Left colon (tissue), 2 donors: Measurements from ENCODE around the gene SLC14A1. TPM values are rescaled to one million over a fixed set of nuclear protein-coding genes. Genes with fewer than 3 reads are reported as not detected.
A peak's percentile ranks its signal among the peaks of the same experiment; 100 is the strongest.

Experiments used
- ATAC-seq: fragments of 200-7000 bp; cut with Tn5 transposase; one replicate; pipeline ENCODE4 v1.9.1; 2020; ENCODE audit warnings: mild to moderate bottlenecking, moderate library complexity
- DNase-seq, 2 donors: peaks; one replicate each; pipeline ENCODE4 v3.0.0-alpha.2; 2020
- intact Hi-C, 2 donors: fragments of 100-400 bp; cut with DNase I in 1 of 2; cut with micrococcal nuclease in 1 of 2; formaldehyde crosslinking; loops; one replicate each; pipeline versions ENCODE4 v1.11.2 to v1.14.0; 2022; cut with DNase I, micrococcal nuclease
- long read RNA-seq: library from polyadenylated mRNA; unstranded; transcript quantifications from one replicate; pipeline ENCODE4 v2.0.0, GENCODE V29; 2021
- total RNA-seq, 2 donors: library from RNA; stranded (reverse); fragmentation: NEBNext Ultra II Directional; extraction: Animal tissue kit (Norgen Biotek cat#: 25700); gene quantifications; one replicate each; pipeline ENCODE4 v1.2.1, GENCODE V29; 2021
- donor health status: DM: no; HTN: no; CAD: no.
- donor health status: DM: yes; HTN: yes; CAD: no.

The SLC14A1 gene
- total RNA-seq, result 1 to 10 TPM in 1 of 2 donors, under 1 TPM in 1; 0.95 to 1.0 TPM
- long read RNA-seq, partial matches to known transcripts, result 0 of 1 reads
- long read RNA-seq, other reads (novel, unspliced or antisense), result 0 of 1 reads

DNA sequence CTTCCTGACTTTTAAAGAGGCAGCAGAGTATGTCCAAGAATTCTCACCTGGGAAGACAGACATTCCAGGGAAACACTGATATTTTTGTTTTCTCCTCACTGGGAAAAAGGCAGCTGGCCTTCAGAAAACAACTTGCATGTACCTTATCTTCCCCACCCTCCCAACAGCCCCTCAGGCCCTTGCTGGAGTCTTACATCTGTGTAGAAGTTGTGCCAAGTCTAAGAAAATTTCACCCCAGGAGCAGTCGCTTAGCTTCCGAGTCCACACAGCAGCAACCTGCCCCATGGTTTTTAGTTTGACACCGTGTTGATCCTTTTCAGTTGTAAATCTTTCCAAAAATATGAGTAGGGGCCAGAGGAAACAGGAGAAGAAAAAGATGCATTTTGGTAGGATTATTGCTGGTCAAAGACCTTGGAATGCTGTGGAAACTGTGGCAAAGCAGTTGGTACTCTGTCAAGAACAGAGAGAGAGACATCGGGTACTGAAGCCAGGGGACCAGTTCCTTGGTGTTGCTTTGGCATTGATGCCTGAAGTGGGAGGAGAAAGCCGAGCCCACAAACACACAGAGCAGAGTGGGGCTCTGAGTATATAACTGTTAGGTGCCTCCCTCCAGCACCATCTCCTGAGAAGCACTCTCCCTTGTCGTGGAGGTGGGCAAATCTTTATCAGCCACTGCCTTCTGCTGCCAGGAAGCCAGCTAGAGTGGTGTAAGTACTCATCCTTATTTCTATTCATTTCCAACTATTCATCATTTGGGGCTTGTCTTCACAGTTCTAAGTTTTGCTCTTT, at the start of gene SLC14A1:
Gene SLC14A1 (plus strand): TSS at position 615 of the 789 bp plus-strand sequence. CDS start 6,140 bp downstream, outside the sequence.
- intact Hi-C loops, result no loop called here
- no peak for ATAC-seq
- DNase-seq, result no peak

DNA sequence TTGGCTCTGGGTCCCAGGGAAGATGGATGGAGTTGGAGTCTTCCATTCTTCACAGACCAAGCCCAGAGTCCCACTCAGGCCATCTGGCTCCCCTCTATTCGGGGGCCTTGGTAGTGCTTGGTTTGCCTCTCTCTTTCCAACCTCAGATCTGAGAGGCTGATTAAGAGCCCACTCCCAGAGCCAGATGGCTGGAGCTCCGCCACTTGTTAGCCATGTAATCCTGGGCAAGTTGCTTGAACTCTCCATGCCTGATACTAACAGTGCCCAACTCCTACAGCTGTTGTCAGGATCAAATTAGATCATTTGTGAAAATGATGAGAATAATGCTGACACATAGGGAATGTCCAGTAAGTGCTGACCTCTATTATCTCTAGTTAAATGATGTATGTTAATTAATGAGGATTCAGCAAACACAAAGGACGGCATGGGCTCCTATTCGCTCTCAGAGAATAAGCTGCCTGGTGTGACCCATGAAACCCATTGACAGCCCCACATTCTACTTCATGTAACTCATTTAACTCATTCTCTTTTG, 46.6 kb upstream of the SLC14A1 start:
- intact Hi-C loops, result no loop called here
- ATAC-seq (no peak), DNase-seq (no peak)

DNA sequence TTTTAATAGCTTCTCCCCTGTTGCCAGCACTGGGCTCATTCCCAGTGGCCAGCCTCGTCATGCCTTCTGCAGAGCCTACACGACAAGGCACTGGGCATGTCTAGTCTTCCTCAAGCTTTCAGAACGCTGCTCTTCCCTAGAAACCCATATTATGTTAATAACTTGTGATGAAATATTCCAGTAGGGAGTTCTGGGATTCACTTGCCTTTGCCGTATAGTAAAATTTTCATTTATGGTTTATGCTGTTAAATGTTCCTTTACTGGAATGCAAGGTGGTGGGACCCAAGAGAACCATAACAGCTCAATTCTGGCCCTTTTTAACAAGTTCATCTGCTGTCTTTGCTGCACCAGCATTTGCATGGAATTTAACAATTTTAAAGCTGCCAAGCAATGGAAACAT, 45.5 kb upstream of the SLC14A1 start:
- DNase-seq, result no peak
- no peak for ATAC-seq
- intact Hi-C loops, result no loop called here

DNA sequence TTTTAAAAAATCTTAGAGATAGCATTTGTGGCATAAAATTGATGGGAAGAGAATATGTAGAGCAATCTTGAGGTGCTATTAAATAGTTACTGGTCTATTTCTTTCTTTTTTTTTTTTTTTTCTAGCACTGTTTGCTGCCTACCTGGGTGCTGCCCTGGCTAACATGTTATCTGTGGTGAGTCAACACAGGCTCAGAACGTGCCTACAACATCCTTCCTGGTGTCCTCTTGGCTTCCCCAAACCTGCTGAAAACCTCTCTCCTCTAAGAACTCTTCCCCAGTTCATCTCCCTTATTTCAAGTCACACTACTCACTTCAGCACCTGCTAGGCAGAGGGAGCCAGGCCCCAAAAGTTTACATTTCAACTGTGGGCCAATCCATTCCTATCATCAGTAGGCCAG, 45.1 kb upstream of the SLC14A1 start:
- ATAC-seq (no peak), DNase-seq (no peak)
- intact Hi-C loops, result no loop called here

DNA sequence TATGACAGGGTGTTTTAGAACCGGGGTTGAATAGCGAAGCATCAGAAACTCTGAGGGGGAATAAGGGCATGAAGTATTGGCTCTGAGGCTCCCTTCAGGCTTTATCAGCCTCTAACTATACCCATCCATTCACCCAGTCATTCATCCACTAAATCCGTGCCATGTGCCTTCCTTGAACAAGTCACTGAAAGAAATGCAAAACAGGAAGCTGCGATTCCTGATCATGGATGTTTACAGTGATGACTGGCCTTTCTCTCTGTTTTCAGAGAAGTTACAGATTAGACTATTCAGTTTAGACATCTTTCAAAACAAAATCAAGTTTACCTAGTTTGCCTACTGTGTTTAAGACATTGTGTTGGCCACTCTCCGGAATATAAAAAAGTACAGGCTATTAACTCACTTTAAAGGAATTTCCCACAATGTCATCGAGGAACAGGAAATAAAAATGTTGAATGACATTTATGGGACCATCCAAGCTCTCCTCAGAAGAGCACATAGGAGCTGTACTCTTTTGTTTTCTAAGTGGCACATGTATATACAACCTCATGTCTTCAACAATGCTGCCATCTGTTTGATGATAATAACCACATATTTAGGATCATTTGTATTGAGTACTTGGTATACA, 43.8 kb upstream of the SLC14A1 start:
- intact Hi-C loops, result loop anchor here in 1 of 2 donors (10.0 kb wide), 1 partner anchor 195 kb away; no protein-coding TSS in a partner anchor
- ATAC-seq, result no peak
- no peak for DNase-seq

DNA sequence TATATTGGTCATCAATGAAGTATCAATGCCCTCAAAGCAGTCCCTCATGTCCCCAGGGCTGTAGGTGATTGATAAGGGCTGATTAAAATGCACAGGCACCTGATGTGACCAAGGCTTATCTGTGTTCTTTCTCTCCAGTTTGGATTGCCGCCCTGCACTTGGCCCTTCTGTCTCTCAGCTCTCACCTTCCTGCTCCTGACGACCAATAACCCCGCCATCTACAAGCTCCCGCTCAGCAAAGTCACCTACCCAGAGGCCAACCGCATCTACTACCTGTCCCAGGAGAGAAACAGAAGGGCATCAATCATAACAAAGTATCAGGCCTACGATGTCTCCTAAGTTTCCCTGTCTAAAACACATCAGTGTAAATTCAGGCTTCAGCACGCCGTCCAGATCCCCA, 41.8 kb upstream of the SLC14A1 start:
- DNase-seq, result no peak
- no peak for ATAC-seq
- intact Hi-C loops, result loop anchor here in 1 of 2 donors (10.0 kb wide), 1 partner anchor 193 kb away; no protein-coding TSS in a partner anchor

DNA sequence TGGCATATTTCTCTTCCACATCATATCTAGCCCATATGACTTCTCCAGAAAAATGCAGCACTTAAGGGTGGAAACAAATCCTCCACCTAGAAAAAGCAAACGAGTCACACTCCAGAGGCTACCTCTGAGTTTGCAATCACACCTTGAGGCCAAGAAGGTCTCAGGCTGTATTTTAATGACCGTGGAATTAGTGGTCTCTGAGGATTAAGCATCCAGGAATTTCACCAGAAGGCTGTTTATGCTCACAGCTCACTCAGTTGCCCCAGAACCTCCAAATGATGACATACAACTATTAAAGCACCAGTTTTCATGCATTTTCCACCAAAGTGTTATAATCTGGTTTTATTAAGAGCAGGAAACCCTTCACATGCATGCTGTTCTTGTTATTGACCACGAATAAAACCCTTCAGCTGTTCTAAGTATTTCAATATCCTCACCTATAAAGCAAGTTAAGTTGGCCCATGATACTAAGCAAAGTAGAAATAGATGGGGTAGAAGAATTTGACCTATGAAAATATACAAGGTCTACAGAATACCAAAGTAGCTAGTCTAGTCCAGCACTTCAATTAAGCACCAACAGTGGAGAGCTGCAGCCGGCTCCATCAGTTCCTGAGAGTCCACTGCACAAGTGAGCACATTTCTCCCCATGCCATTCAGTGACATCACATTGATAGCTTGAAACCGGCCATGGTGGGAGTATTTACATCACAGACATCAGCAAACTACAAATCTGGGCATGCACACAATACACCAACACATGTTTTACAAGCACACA, 39.5 kb upstream of the SLC14A1 start:
- intact Hi-C loops, result loop anchor here in 1 of 2 donors (10.0 kb wide), 1 partner anchor 190 kb away; no protein-coding TSS in a partner anchor
- ATAC-seq (no peak), DNase-seq (no peak)

DNA sequence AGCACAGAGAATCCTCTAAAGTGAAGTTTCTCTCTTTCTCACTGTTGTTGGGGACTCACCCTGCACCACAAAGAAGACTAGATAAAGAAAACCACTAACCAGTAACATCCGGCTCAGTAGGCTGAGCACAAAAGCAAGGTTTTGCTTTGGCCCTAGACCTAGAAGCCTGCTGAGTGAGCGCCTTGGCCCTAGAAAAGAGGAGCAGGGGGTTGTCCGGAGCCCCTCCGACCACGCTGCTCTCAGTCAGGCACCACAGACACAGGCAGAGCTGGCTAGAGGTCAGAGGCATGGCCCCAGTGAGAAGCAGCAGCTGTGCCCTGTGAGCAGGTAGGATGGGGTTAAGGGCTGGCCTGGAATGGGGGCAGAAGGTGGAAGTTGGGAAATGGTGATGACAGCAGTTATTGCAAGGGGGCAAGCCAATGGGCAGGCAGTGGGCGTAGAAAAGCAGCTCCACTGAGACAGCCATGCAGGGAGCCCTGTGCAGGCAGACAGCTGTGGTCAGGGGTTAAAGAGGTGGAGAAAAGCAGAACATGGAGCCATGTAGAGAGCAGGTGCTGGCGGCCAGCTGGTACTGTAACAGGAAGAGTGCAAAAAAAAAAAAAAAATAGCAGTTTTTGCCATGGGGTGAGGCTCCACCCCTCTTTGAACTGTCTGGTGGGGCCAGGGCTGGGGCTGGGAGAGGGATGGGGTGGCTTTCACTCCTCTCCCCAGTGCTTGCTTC, 36.9 kb upstream of the SLC14A1 start:
- intact Hi-C loops, result loop anchor here in 1 of 2 donors (10.0 kb wide), 1 partner anchor 188 kb away; no protein-coding TSS in a partner anchor
- DNase-seq (peak; percentile 28 to 44), ATAC-seq (peak; percentile 55)

DNA sequence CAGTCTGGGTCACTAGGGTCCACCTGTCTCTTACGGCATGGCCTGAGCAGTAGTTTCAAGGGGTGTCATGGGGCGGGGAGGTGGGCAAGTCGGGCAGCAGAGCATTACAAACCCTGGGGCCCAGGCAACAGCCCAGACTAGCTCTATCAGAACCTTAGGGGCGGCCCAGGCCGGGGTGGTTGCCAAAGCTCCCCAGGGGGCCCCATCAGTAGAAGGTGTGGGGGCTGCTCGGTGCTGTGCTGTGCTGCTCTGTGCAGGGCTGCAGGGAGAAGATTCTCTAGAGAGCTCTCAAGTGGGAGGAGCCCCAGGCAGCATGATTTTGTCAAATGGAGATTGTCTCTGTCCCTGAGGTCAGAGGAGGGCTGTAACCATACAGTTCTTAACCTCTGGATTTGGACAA, 36.4 kb upstream of the SLC14A1 start:
- intact Hi-C loops, result loop anchor here in 1 of 2 donors (10.0 kb wide), 1 partner anchor 187 kb away; no protein-coding TSS in a partner anchor
- peak in 1 of 2 donors; percentile 20 for DNase-seq
- ATAC-seq, result no peak

DNA sequence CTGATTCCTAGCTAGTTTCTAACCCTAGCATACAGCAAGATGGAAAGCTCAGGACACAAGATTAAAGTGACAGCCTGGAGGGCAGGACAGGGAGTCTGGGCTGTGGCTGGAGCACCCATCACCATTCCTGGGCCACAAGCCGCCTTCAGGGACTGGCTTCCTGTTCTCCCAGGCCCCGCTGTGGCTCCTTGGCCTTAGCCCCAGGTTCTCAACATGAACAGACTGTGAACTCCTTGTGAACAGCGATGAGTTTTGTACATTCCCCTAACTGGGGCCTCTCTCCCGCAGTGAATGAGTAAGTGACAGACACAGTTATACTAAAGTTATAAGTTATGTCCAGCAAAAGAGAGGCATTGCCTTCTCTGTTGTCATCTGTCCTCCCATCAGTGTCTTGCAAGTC, 35.9 kb upstream of the SLC14A1 start:
- ATAC-seq, result no peak
- intact Hi-C loops, result loop anchor here in 1 of 2 donors (10.0 kb wide), 1 partner anchor 187 kb away; no protein-coding TSS in a partner anchor

DNA sequence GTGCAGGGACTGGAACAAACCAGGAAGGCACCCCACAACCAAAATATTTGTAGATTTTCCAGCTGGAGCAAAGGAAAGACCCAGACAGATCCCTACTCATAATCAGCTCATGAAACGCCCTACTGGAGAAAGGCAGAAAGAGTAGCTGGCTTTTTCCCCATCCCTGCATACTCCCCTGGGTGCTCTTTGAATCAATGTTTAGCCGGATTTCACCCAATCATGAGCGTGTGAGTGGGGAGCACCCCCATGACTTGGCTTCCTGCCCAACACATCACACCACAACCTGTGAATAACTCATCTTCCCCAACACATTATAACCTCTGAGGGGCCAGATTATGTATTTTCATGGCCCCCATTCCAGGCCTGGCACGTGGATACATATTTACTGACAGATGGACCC, 35.1 kb upstream of the SLC14A1 start:
- intact Hi-C loops, result loop anchor here in 1 of 2 donors (10.0 kb wide), 1 partner anchor 186 kb away; no protein-coding TSS in a partner anchor
- ATAC-seq (no peak), DNase-seq (peak in 1 of 2 donors; percentile 33)

More for the DNA sequence above, 35.9 kb upstream of the SLC14A1 start:
- no peak for DNase-seq

DNA sequence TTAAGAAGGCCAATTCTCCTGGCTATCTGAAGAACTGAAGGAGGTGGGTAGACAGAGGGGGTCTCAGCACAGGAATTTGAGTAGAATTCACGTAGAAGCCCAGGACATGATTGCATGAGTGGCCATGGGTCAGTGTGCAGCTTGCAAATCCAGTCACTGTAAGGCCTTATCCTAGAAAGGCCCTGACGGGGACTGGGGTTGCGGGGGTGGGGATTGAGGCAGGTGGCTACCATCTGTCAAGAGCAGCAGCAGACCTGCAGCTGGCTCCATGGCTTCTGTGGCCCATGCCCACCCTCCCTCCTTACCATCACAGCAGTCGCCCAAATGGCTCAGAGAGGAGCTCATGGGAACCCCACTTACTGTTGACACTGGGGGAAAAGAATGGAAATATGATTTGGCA, 34.6 kb upstream of the SLC14A1 start:
- intact Hi-C loops, result loop anchor here in 1 of 2 donors (10.0 kb wide), 1 partner anchor 185 kb away; no protein-coding TSS in a partner anchor

DNA sequence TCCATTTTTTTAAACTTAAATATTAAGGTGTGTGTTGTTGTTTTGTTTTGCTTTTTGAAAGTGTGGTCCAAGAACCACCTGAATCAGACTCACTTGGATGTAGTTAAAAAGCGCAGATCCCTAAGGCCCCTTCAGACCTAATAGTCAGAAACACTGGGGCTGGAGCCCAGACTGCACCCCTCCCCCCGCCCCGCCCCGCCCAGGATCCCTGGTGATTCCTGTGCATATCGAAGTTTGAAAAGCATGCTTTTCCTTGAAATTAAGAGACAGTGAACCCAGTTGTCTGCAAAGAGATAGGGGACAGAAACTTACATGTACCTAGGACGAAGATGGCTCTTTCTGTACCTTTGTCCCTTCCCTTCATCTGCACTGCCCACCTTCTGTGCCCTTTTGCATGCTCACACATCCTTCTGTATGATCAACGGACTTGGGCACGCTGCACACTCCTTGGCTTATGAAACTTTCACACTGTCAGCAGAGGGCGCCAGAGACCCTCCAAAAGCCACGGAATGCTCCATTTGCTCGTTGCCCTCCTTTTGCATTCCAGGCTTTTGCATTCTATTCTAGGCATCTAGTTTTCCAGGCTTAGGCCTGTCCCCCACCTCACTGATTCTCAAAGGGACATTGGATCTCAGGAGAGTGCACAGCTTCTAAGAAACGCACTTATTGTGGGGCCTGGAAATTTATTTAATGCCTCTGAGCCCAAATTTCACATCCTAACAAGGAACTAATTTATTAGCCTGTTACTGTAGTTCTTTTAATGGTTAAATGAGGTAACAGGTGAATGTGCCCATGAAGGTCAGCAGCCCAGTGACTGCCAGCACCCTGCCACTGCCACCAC, 32.8 kb upstream of the SLC14A1 start:
- intact Hi-C loops, result no loop called here
- ATAC-seq, result peak; percentile 80

More for the DNA sequence above, 34.6 kb upstream of the SLC14A1 start:
- no peak for ATAC-seq
- DNase-seq, result no peak

DNA sequence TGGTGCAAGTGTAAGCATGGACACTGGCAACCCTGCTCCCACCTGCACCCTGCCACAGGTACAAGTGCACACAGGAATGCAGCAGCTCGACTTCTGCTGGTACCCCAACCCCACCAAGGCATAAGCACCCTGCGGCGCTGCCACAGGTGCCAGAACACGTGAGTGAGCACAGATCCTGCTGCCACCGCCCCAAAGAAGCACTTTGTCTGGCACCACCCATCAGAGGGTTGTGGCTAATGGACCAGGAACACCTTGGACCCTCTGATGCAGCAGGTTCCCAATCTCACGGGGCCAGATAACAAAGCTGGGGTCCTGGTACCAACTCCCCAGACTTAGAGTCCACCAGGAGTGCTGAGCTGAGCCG, 32.2 kb upstream of the SLC14A1 start:
- DNase-seq (no peak), ATAC-seq (no peak)
- intact Hi-C loops, result no loop called here

More for the DNA sequence above, 32.8 kb upstream of the SLC14A1 start:
- DNase-seq, result peak; percentile 47 to 82

DNA sequence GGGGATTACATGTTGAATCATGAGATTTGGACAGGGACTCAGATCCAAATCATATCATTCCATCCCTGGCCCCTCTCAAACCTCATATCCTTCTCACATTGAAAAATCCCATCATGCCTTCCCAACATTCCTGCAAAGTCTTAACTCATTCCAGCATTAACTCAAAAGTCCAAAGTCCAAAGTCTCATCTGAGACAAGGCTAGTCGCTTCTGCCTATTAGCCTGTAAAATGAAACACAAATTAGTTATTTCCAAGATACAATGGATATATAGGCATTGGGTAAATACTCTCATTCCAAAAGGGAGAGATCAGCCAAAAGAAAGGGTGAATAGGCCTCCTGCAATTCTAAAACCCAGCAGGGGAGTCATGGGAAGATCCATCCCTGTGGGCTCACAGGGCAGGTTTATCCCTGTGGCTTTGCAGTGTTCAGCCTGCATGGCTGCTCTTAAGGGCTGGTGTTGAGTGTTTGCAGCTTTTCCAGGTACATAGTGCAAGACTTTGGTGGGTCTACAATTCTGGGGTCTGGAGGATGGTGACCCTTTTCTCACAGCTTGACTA, 21.2 kb upstream of the SLC14A1 start:
- ATAC-seq, result no peak
- intact Hi-C loops, result no loop called here
- no peak for DNase-seq

DNA sequence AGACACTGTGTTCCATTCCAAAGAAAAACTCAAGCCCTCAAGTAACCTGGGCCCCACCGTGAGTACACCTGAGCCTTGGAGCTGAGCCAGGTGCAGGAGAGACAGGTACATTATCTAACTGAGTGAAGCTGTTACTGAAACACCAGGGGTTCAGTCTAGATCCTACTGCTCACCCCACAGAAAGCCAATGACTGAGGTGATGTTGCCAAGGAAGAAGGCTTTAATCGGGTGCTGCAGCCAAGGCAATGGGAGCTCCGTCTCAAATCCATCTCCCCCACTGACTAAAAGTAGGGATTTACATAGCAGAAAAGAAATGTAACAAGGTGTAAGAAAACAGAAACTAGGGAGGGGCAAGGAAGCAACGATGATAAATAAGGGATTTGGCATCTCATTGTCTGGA, 15.2 kb upstream of the SLC14A1 start:
- DNase-seq (no peak), ATAC-seq (no peak)
- intact Hi-C loops, result no loop called here

DNA sequence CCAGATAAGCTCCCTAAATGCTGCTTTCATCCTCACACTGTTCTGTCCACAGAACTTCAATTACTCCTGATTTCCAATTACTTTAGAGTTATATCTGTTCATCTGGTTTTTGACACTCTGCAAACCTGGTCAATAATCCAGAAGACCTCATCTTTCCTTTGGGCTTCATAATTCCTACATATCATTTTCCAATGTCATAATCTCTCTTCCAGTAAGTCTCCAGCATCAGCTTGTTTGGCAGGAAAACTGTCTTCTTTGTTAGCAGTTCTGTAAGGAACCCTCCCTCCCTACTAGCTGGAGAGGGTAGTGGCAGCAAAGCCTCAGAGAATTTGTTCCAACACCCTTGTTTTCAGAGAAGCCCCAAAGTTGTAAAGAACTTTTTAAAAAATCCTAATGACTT, 11.9 kb upstream of the SLC14A1 start:
- intact Hi-C loops, result no loop called here
- no peak for ATAC-seq
- no peak for DNase-seq
